ENCODE results near the gene PTPN1.

The PTPN1 gene

GRCh38 chr20:50482396-50482981 is 27.7 kb upstream of the PTPN1 start:
- TF ChIP-seq, protein P1, sequence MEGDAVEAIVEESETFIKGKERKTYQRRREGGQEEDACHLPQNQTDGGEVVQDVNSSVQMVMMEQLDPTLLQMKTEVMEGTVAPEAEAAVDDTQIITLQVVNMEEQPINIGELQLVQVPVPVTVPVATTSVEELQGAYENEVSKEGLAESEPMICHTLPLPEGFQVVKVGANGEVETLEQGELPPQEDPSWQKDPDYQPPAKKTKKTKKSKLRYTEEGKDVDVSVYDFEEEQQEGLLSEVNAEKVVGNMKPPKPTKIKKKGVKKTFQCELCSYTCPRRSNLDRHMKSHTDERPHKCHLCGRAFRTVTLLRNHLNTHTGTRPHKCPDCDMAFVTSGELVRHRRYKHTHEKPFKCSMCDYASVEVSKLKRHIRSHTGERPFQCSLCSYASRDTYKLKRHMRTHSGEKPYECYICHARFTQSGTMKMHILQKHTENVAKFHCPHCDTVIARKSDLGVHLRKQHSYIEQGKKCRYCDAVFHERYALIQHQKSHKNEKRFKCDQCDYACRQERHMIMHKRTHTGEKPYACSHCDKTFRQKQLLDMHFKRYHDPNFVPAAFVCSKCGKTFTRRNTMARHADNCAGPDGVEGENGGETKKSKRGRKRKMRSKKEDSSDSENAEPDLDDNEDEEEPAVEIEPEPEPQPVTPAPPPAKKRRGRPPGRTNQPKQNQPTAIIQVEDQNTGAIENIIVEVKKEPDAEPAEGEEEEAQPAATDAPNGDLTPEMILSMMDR (IDR thresholded peaks at IDR 0.05; ENCODE audit: borderline replicate concordance, insufficient read depth, low read depth, low read length): no peak
- H3K4me3 ChIP-seq (ENCODE audit: low read depth, low read length): no peak overlapping the region

DNA sequence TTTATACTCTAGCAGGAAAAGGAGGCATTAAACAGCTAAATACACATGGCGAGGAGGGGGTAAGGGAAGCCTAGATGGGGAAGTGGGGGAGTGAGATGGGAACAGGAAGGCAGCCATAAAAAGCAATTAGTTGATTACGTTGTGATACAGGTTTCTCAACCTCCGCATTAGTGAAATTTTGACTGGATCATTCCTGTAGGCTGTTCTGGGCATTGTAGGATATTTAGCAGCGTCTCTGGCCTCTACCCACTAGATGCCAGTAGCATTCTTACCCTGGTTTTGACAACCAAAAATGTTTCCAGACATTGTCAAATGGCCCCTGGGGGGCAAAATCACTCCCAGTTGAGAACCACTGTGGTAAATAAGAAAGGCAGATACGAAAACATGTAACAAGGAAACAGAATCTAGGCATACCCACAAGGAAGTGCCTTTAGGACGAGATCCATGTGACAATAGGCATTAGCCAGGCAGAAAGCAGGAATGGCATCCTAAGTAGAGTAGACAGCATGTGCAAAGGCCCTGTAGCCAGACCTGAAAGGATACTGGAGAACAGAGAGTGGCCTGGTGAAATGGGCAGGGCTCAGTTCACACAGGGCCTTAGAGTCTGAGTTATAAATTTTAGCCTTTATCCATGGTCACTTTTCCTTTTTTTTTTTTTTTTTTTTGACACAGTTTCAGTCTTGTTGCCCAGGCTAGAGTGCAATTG is 25.8 kb upstream of the PTPN1 start:
- TF ChIP-seq, protein P1 (IDR thresholded peaks at IDR 0.05; ENCODE audit: borderline replicate concordance, insufficient read depth, low read depth, low read length): no peak
- H3K4me3 ChIP-seq (ENCODE audit: low read depth, low read length): no peak overlapping the region

- TF ChIP-seq, protein P1 (IDR thresholded peaks at IDR 0.05; ENCODE audit: borderline replicate concordance, insufficient read depth, low read depth, low read length): no peak
- no peak overlapping the region for H3K4me3 ChIP-seq (ENCODE audit: low read depth, low read length)
These were observed 22.8 kb upstream of the PTPN1 start for GRCh38 chr20:50487397-50487796.

DNA sequence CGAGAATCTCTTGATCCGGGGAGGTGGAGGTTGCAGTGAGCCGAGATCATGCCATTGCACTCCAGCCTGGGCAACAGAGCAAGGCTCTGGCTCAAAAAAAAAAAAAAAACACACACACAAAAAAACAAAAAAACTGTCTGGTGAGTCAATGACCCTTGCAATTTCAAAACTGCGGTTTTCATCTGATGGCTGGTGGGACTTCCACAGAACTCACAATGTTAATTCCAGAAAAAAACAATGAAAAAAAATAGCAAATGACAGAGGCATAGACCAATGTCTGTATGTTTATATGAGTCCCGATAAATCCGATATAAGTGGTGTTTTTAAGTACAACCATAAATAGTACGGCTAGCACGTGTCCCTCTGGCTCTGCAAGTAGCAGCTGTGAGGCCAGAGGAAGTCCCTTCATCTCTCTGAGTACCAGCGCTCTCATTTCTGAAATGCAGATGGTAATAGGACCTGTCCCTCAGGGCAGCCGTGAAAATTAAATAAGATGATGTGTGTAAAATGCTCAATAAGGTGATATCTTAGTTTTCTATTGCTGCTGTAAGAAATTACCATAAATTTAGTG is 21.9 kb upstream of the PTPN1 start:
- TF ChIP-seq, protein P1 (IDR thresholded peaks at IDR 0.05; ENCODE audit: borderline replicate concordance, insufficient read depth, low read depth, low read length): no peak
- H3K4me3 ChIP-seq (ENCODE audit: low read depth, low read length): no peak overlapping the region

DNA sequence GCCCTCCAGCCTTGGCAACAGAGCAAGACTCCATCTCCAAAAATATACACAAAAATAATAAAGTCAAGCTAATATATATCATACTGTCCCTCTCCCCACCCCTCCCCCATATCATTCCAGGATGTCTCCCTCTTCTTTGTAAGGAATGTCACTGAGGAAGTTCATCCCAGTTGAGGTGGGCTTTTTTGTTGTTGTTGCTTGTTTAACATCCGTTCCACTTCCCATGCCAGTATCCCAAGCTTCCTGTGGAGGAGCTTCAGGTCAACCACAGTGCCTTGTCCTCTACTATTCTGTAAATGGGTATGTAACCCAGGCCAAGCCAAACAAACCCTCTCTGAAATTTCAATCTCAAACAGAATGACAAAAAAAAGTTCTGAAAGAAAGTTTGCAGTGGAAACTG is 19.0 kb upstream of the PTPN1 start:
- TF ChIP-seq, protein P1 (IDR thresholded peaks at IDR 0.05; ENCODE audit: borderline replicate concordance, insufficient read depth, low read depth, low read length): no peak
- H3K4me3 ChIP-seq (ENCODE audit: low read depth, low read length): no peak overlapping the region

- no peak overlapping the region for H3K4me3 ChIP-seq (ENCODE audit: low read depth, low read length)
- TF ChIP-seq, protein P1 (IDR thresholded peaks at IDR 0.05; ENCODE audit: borderline replicate concordance, insufficient read depth, low read depth, low read length): no peak
These were observed 18.1 kb upstream of the PTPN1 start for GRCh38 chr20:50491926-50492634.
